ENCODE data around the gene CEMIP. TPM values are rescaled to one million over a fixed set of nuclear protein-coding genes. Genes with fewer than 3 reads are reported as not detected.

Gene CEMIP
- total and polyA plus RNA-seq, 2 experiments from 2014 or later = 0.27 to 2.1 TPM

DNA sequence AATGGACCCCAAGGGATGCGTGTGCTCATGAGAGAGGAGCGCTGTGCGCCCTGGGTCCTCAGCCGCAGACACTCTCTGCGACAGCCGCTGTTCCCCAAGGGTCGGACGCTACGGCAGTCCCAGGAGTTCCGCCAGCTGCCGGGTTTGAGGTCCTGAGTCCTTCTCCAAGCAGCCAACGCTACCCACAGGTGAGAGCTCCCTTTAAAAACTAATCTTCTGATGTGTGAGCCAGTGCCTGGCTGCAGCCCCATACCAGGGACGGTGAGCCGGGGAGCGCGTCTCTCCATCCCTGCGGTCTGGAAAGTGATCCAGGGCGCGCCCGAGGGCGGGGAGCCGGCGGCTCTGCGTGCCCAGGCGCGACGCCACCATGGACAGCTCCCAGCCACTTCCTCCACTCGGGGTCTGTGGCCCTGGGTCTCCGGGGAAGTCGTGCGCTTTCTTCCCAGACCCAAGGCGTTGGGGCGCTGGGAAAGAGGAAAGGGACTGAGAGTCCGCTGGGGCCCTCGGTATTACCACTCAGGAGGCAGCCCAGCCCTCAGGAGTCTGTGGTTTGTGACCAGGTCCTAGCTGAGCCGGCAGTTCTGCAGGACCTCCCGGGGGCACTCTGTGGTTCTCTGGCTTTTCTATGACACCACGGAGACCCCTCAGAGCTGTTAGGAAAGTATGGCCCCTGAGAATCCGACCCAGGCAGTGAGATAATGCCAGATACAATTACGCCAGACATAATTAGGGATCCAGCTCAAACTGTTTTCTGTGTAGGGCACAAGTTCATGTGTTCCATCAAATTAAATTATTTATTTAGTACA lies 1.4 kb downstream of the CEMIP start:
- TF ChIP-seq ZNF114 (CRISPR knock-in tag; IDR thresholded peaks at IDR 0.05) (no peak), NANOG (IDR thresholded peaks at IDR 0.05; ENCODE audit: borderline replicate concordance) (no peak), ZNF331 (CRISPR knock-in tag; IDR thresholded peaks at IDR 0.05; ENCODE audit: low read depth) (no peak), POLR2AphosphoS5 (IDR thresholded peaks at IDR 0.05; ENCODE audit: low read depth) (no peak), STAT1 (IDR thresholded peaks at IDR 0.05; ENCODE audit: unreplicated experiment) (no peak), CREB1 (CRISPR knock-in tag; IDR thresholded peaks at IDR 0.05; ENCODE audit: low read depth) (0 out of 2 replicates have a peak, but pooled peaks have one; percentile 50), EZH2 (IDR thresholded peaks at IDR 0.05; ENCODE audit: low read depth, unreplicated experiment) (peak; percentile 49), EZH2phosphoT487 (IDR thresholded peaks at IDR 0.05; ENCODE audit: unreplicated experiment) (no peak), JUNB (IDR thresholded peaks at IDR 0.05; ENCODE audit: unreplicated experiment) (no peak)
- TF ChIP-seq, protein P1, sequence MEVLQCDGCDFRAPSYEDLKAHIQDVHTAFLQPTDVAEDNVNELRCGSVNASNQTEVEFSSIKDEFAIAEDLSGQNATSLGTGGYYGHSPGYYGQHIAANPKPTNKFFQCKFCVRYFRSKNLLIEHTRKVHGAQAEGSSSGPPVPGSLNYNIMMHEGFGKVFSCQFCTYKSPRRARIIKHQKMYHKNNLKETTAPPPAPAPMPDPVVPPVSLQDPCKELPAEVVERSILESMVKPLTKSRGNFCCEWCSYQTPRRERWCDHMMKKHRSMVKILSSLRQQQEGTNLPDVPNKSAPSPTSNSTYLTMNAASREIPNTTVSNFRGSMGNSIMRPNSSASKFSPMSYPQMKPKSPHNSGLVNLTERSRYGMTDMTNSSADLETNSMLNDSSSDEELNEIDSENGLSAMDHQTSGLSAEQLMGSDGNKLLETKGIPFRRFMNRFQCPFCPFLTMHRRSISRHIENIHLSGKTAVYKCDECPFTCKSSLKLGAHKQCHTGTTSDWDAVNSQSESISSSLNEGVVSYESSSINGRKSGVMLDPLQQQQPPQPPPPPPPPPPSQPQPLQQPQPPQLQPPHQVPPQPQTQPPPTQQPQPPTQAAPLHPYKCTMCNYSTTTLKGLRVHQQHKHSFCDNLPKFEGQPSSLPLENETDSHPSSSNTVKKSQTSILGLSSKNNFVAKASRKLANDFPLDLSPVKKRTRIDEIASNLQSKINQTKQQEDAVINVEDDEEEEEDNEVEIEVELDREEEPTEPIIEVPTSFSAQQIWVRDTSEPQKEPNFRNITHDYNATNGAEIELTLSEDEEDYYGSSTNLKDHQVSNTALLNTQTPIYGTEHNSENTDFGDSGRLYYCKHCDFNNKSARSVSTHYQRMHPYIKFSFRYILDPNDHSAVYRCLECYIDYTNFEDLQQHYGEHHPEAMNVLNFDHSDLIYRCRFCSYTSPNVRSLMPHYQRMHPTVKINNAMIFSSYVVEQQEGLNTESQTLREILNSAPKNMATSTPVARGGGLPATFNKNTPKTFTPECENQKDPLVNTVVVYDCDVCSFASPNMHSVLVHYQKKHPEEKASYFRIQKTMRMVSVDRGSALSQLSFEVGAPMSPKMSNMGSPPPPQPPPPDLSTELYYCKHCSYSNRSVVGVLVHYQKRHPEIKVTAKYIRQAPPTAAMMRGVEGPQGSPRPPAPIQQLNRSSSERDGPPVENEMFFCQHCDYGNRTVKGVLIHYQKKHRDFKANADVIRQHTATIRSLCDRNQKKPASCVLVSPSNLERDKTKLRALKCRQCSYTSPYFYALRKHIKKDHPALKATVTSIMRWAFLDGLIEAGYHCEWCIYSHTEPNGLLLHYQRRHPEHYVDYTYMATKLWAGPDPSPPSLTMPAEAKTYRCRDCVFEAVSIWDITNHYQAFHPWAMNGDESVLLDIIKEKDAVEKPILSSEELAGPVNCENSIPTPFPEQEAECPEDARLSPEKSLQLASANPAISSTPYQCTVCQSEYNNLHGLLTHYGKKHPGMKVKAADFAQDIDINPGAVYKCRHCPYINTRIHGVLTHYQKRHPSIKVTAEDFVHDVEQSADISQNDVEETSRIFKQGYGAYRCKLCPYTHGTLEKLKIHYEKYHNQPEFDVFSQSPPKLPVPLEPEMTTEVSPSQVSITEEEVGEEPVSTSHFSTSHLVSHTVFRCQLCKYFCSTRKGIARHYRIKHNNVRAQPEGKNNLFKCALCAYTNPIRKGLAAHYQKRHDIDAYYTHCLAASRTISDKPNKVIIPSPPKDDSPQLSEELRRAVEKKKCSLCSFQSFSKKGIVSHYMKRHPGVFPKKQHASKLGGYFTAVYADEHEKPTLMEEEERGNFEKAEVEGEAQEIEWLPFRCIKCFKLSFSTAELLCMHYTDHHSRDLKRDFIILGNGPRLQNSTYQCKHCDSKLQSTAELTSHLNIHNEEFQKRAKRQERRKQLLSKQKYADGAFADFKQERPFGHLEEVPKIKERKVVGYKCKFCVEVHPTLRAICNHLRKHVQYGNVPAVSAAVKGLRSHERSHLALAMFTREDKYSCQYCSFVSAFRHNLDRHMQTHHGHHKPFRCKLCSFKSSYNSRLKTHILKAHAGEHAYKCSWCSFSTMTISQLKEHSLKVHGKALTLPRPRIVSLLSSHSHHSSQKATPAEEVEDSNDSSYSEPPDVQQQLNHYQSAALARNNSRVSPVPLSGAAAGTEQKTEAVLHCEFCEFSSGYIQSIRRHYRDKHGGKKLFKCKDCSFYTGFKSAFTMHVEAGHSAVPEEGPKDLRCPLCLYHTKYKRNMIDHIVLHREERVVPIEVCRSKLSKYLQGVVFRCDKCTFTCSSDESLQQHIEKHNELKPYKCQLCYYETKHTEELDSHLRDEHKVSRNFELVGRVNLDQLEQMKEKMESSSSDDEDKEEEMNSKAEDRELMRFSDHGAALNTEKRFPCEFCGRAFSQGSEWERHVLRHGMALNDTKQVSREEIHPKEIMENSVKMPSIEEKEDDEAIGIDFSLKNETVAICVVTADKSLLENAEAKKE (CRISPR knock-in tag; IDR thresholded peaks at IDR 0.05) = no peak
- TF ChIP-seq, protein P2, sequence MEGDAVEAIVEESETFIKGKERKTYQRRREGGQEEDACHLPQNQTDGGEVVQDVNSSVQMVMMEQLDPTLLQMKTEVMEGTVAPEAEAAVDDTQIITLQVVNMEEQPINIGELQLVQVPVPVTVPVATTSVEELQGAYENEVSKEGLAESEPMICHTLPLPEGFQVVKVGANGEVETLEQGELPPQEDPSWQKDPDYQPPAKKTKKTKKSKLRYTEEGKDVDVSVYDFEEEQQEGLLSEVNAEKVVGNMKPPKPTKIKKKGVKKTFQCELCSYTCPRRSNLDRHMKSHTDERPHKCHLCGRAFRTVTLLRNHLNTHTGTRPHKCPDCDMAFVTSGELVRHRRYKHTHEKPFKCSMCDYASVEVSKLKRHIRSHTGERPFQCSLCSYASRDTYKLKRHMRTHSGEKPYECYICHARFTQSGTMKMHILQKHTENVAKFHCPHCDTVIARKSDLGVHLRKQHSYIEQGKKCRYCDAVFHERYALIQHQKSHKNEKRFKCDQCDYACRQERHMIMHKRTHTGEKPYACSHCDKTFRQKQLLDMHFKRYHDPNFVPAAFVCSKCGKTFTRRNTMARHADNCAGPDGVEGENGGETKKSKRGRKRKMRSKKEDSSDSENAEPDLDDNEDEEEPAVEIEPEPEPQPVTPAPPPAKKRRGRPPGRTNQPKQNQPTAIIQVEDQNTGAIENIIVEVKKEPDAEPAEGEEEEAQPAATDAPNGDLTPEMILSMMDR (conservative IDR thresholded peaks at IDR 0.05; ENCODE audit: low read depth in 2 of 2) = no peak
- TF ChIP-seq, protein P3, sequence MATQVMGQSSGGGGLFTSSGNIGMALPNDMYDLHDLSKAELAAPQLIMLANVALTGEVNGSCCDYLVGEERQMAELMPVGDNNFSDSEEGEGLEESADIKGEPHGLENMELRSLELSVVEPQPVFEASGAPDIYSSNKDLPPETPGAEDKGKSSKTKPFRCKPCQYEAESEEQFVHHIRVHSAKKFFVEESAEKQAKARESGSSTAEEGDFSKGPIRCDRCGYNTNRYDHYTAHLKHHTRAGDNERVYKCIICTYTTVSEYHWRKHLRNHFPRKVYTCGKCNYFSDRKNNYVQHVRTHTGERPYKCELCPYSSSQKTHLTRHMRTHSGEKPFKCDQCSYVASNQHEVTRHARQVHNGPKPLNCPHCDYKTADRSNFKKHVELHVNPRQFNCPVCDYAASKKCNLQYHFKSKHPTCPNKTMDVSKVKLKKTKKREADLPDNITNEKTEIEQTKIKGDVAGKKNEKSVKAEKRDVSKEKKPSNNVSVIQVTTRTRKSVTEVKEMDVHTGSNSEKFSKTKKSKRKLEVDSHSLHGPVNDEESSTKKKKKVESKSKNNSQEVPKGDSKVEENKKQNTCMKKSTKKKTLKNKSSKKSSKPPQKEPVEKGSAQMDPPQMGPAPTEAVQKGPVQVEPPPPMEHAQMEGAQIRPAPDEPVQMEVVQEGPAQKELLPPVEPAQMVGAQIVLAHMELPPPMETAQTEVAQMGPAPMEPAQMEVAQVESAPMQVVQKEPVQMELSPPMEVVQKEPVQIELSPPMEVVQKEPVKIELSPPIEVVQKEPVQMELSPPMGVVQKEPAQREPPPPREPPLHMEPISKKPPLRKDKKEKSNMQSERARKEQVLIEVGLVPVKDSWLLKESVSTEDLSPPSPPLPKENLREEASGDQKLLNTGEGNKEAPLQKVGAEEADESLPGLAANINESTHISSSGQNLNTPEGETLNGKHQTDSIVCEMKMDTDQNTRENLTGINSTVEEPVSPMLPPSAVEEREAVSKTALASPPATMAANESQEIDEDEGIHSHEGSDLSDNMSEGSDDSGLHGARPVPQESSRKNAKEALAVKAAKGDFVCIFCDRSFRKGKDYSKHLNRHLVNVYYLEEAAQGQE (IDR thresholded peaks at IDR 0.05; ENCODE audit: unreplicated experiment) = peak; percentile 99
- TF ChIP-seq, protein P4, sequence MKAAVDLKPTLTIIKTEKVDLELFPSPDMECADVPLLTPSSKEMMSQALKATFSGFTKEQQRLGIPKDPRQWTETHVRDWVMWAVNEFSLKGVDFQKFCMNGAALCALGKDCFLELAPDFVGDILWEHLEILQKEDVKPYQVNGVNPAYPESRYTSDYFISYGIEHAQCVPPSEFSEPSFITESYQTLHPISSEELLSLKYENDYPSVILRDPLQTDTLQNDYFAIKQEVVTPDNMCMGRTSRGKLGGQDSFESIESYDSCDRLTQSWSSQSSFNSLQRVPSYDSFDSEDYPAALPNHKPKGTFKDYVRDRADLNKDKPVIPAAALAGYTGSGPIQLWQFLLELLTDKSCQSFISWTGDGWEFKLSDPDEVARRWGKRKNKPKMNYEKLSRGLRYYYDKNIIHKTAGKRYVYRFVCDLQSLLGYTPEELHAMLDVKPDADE (IDR thresholded peaks at IDR 0.05) = no peak
- Histone ChIP-seq H3K27ac (ENCODE audit: low read depth) (no peak overlapping the region), H3K27me3 (ENCODE audit: insufficient read depth) (peaks cover 47% of the 10 kb centered on the region), H3K9me2 (ENCODE audit: insufficient read depth) (no peaks in the 10 kb centered on the region), H3F3A (replicated peaks; ENCODE audit: low read depth) (0 out of 2 replicates have a peak, but pooled peaks cover 3% of the 10 kb centered on the region), H3K4me3 (peak overlapping the region; percentile 77), H3K4me2 (peak overlapping the region; percentile 98), H3K4me1 (ENCODE audit: insufficient read depth) (peaks cover 7% of the 10 kb centered on the region), H4K20me1 (replicated peaks; ENCODE audit: insufficient read depth) (0 out of 2 replicates have a peak, but pooled peaks cover 3% of the 10 kb centered on the region), H3K36me3 (ENCODE audit: insufficient read depth) (no peaks in the 10 kb centered on the region), H2AFZ (peak overlapping the region; percentile 84), H3K79me2 (replicated peaks; ENCODE audit: insufficient read depth) (no peaks in the 10 kb centered on the region)
- Mint-ChIP-seq H3K27ac (no peak overlapping the region), H3K27me3 (ENCODE audit: insufficient read depth, low read depth, poor library complexity) (peaks cover 31% of the 10 kb centered on the region), H3K4me1 (peaks cover 7% of the 10 kb centered on the region; the same call in 2 of the 3 replicates), H3K4me3 (peak overlapping the region; percentile 78), H3K36me3 (ENCODE audit: low read depth) (no peaks in the 10 kb centered on the region), H3K9me3 (no peaks in the 10 kb centered on the region)
- DNase-seq (ENCODE audit: low spot score) (peak; percentile 89), ATAC-seq (peak; percentile 61)
